Aorta (tissue), 5 donors: Measurements from ENCODE around the gene GBA2. TPM values are rescaled to one million over a fixed set of nuclear protein-coding genes. Genes with fewer than 3 reads are reported as not detected.

ENCODE experiments used
- ATAC-seq: fragments of 200-7000 bp; cut with Tn5 transposase; one replicate; pipeline ENCODE4 v1.9.1; 2022; ENCODE audit warnings: moderate library complexity; ENCODE audit not compliant: low FRiP score
- DNase-seq, 2 donors: peaks; one replicate each; pipeline ENCODE4 v3.0.0-alpha.2; 2020
- H3K27ac ChIP-seq, 2 donors: one replicate each; pipeline ENCODE4 v1.5.1; 2013; ENCODE audit warnings: low read length in 2 of 2, mild to moderate bottlenecking in 2 of 2, moderate library complexity in 2 of 2, control low read depth in 1 of 2, inconsistent platforms in 1 of 2, low read depth in 1 of 2
- H3K27me3 ChIP-seq, 2 donors: one replicate each; pipeline ENCODE4 v1.6.1; 2013; ENCODE audit warnings: control low read depth in 1 of 2, low read length in 1 of 2, mild to moderate bottlenecking in 1 of 2, moderate library complexity in 1 of 2; ENCODE audit not compliant: insufficient read depth in 2 of 2, control insufficient read depth in 1 of 2
- H3K36me3 ChIP-seq, 2 donors: one replicate each; pipeline ENCODE4 v1.6.1; 2013; ENCODE audit warnings: control low read depth in 1 of 2, low read length in 1 of 2, mild to moderate bottlenecking in 1 of 2; ENCODE audit not compliant: insufficient read depth in 2 of 2, control insufficient read depth in 1 of 2
- H3K4me1 ChIP-seq, 2 donors: one replicate each; pipeline ENCODE4 v1.6.1; 2013; ENCODE audit warnings: low read length in 2 of 2, control low read depth in 1 of 2, mild to moderate bottlenecking in 1 of 2, moderate library complexity in 1 of 2; ENCODE audit not compliant: insufficient read depth in 2 of 2, control insufficient read depth in 1 of 2
- H3K4me3 ChIP-seq, 2 donors: one replicate each; pipeline ENCODE4 v1.5.1; 2013; ENCODE audit warnings: low read length in 2 of 2, control low read depth in 1 of 2, mild to moderate bottlenecking in 1 of 2
- H3K9me3 ChIP-seq: one replicate; pipeline ENCODE4 v1.6.1; 2013; ENCODE audit warnings: mild to moderate bottlenecking, low read length; ENCODE audit not compliant: control insufficient read depth
- WGBS, 2 donors: extraction: QIAGEN DNeasy Blood & Tissue Kit; methylation state at CpG; one replicate each; pipeline ENCODE4 v1.1.7; 2013; 5-methylcytosine and 5-hydroxymethylcytosine counted together
- intact Hi-C, 2 donors: fragments of 100-400 bp; cut with DNase I; formaldehyde crosslinking; loops; one replicate each; pipeline versions ENCODE4 v1.14.2 to v1.15.0; 2022
- polyA plus RNA-seq, 2 donors: library from polyadenylated mRNA; stranded (reverse); fragments of 200-250 nt; gene quantifications; one replicate each; pipeline ENCODE4 v1.2.3, GENCODE V29; 2013
- total RNA-seq, 2 donors: library from RNA; stranded (reverse); fragmentation: NEBNext Ultra II Directional; extraction: Animal tissue kit (Norgen Biotek cat#: 25700); gene quantifications; one replicate each; pipeline ENCODE4 v1.2.1, GENCODE V29; 2021
- donor health status: healthy with polysubstance abuse.
- donor health status: Bipolar disorder and iron deficiency.
- donor health status: DM: no; HTN: no; CAD: no.
- donor health status: DM: no; HTN: no; CAD: no.
- donor health status: DM: yes; HTN: yes; CAD: no.

GBA2 gene
- total and polyA plus RNA-seq, 4 donors = 18.5 to 122 (median 83.8) TPM

DNA sequence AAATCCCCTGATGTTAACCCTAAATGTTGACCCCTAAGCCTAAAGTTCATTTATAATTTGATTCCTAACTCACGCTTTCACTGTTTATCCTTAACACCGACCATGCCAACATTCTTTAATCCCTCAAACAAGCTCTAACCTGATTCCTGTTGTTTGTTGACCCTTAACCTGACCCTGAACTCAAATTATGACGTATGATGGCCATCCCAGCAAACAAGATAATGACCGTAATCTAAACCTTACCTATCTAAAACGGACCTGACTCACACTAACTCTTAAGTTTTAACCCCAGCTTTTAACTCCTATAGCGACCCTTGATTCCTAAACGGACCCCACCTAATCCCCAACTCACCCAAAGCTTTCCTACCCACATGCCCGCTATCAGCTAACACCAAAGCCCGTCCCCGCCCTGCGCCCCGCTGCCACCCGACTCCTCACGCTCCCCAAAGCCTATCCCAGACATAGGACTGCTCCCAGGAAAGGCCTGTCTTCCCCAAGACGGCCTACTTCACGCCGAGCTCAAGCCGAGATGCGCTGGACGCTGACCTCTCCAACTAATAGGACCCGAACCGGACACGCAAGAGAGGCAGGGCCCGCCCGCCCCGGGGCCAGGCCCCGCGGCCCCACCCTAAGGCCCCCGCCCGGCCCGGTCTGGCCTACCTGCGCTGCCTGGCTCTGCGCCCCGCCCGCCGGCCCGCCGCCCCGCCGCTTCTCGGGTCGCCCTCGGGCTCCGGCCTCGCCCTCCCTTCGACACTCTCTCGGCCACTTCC, 17.4 kb downstream of the GBA2 start:
- Histone ChIP-seq H3K36me3 (peaks cover 0 to 4% of the 10 kb centered on the region in 2 donors), H3K27ac (peak overlapping the region; percentile 89 to 98), H3K9me3 (no peaks in the 10 kb centered on the region), H3K4me3 (peak overlapping the region; percentile 48 to 97), H3K27me3 (no peaks in the 10 kb centered on the region), H3K4me1 (no peaks in the 10 kb centered on the region)
- intact Hi-C loops = loop anchor here (2.0 kb wide), 2 partner anchors 73 to 127 kb away; partner anchors contain the start of genes CCDC107 (in 1 of the 2), RMRP (in 1 of the 2) and TESK1 (in 1 of the 2)
- 0 to 1% methylated on average over 27 to 47 of the region's 47 CpGs for WGBS, 2 donors
- DNase-seq = no peak
- ATAC-seq = no peak

GRCh38 chr9:35730486-35730854, 18.6 kb downstream of the GBA2 start:
- Histone ChIP-seq H3K4me3 (peak overlapping the region; percentile 48 to 97), H3K27ac (peak overlapping the region; percentile 89 to 98), H3K36me3 (no peaks in the 10 kb centered on the region), H3K4me1 (peaks cover 0 to 2% of the 10 kb centered on the region in 2 donors), H3K27me3 (no peaks in the 10 kb centered on the region), H3K9me3 (no peaks in the 10 kb centered on the region)
- intact Hi-C loops = loop anchor here in 1 of 2 donors (2.0 kb wide), 1 partner anchor 72 kb away; the partner anchor contains the start of genes CCDC107 and RMRP
- WGBS, 2 donors = 32 to 33% methylated on average over 2 of the region's 2 CpGs
- DNase-seq = no peak
- no peak for ATAC-seq

- Histone ChIP-seq H3K27me3 (no peaks in the 10 kb centered on the region), H3K4me3 (peak overlapping the region; percentile 48 to 97), H3K9me3 (no peaks in the 10 kb centered on the region), H3K4me1 (peaks cover 0 to 2% of the 10 kb centered on the region in 2 donors), H3K27ac (peak overlapping the region; percentile 89 to 98), H3K36me3 (peaks cover 2% of the 10 kb centered on the region in 2 donors)
- WGBS, 2 donors = 2 to 3% methylated on average over 6 of the region's 6 CpGs
- no peak for ATAC-seq
- peak; percentile 85 to 88 for DNase-seq
- intact Hi-C loops = loop anchor here (2.0 kb wide), 3 partner anchors 39 to 71 kb away; partner anchors contain the start of genes CCDC107 (in 1 of the 2) and RMRP (in 1 of the 2)
Observed at GRCh38 chr9:35729700-35730485, 19.1 kb downstream of the GBA2 start.

DNA sequence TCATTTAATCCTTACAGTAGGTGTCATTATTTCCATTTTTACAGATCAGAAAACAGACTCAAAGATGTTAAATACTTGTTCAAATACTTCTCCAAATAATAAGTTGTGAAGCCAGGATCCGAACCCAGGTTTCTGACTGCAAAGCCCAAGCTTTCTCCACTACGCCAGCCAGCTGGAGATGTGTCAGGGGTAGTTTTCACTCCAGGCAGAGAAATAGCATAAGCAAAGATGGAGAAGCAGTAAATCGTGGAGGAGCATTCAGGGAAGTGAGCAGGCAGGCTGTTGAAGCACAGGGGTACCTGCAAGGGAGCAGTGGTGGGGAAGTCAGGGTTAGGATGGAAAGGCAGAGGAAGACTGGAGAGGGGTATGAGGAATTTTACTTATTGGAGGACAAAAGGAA, 19.9 kb downstream of the GBA2 start:
- Histone ChIP-seq H3K4me3 (peak overlapping the region; percentile 28 to 48), H3K36me3 (peaks cover 5 to 10% of the 10 kb centered on the region in 2 donors), H3K9me3 (no peaks in the 10 kb centered on the region), H3K27me3 (no peaks in the 10 kb centered on the region), H3K27ac (peak overlapping the region; percentile 78 to 99), H3K4me1 (peaks cover 0 to 2% of the 10 kb centered on the region in 2 donors)
- 0 to 4% methylated on average over 3 of the region's 3 CpGs for WGBS, 2 donors
- ATAC-seq (no peak), DNase-seq (peak in 1 of 2 donors; percentile 41)
- intact Hi-C loops = loop anchor here (2.0 kb wide), 2 partner anchors 38 to 42 kb away; no protein-coding TSS in a partner anchor

GRCh38 chr9:35728041-35728971, 20.7 kb downstream of the GBA2 start:
- peaks cover 10% of the 10 kb centered on the region in 2 donors for H3K36me3 ChIP-seq
- H3K27ac ChIP-seq = peak overlapping the region; percentile 89 to 92
- H3K4me3 ChIP-seq = peak overlapping the region in 1 of 2 donors; percentile 49
- intact Hi-C loops = loop anchor here (1.0 to 2.0 kb wide), 3 partner anchors 38 to 69 kb away; no protein-coding TSS in a partner anchor
- DNase-seq (peak; percentile 92), ATAC-seq (peak; percentile 27)
- no peaks in the 10 kb centered on the region for H3K9me3 ChIP-seq
- 0 to 1% methylated on average over 10 of the region's 10 CpGs for WGBS, 2 donors
- peaks cover 0 to 2% of the 10 kb centered on the region in 2 donors for H3K4me1 ChIP-seq
- H3K27me3 ChIP-seq = no peaks in the 10 kb centered on the region

- ATAC-seq (no peak), DNase-seq (peak in 1 of 2 donors; percentile 46)
- 2% methylated on average over 5 of the region's 5 CpGs for WGBS, 2 donors
- Histone ChIP-seq H3K9me3 (no peaks in the 10 kb centered on the region), H3K27me3 (no peaks in the 10 kb centered on the region), H3K4me1 (peaks cover 0 to 2% of the 10 kb centered on the region in 2 donors), H3K4me3 (peak overlapping the region; percentile 2 to 18), H3K27ac (peak overlapping the region; percentile 77 to 92), H3K36me3 (peaks cover 10% of the 10 kb centered on the region in 2 donors)
- intact Hi-C loops = loop anchor here (1.0 to 2.0 kb wide), 4 partner anchors 29 to 68 kb away; no protein-coding TSS in a partner anchor
Observed at GRCh38 chr9:35727676-35728040, 21.4 kb downstream of the GBA2 start.

DNA sequence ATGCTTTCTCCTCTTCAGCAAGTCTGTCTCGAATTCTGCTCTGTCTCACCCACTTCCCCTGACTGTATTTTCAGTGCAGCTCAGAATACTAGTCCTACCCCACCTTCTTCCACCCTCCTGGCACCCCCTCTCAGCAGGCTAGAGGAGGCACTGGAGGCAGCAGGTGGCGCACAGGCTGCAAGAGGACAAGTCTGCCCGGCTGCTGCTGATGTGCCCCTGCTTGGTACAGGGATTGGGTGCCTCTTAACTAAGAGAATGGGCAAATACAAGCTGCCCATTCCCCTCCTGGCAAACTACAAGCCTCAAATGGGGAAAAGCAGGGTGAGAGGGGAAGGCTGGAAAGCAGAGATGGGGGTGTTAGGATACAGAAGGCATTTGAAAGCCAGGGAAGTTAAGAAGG, 22.1 kb downstream of the GBA2 start:
- Histone ChIP-seq H3K4me1 (peaks cover 0 to 2% of the 10 kb centered on the region in 2 donors), H3K4me3 (peak overlapping the region in 1 of 2 donors; percentile 18), H3K36me3 (peaks cover 10 to 12% of the 10 kb centered on the region in 2 donors), H3K9me3 (no peaks in the 10 kb centered on the region), H3K27me3 (no peaks in the 10 kb centered on the region), H3K27ac (peak overlapping the region; percentile 77 to 92)
- WGBS, 2 donors = 0 to 2% methylated on average over 3 of the region's 3 CpGs
- ATAC-seq (peak; percentile 60), DNase-seq (peak; percentile 81 to 88)
- intact Hi-C loops = loop anchor here in 1 of 2 donors (2.0 kb wide), 1 partner anchor 28 kb away; no protein-coding TSS in a partner anchor
